T-helper 17 cell (primary cell): ENCODE data around the gene CIRBP. TPM values are rescaled to one million over a fixed set of nuclear protein-coding genes. Genes with fewer than 3 reads are reported as not detected.

Source experiments
- ATAC-seq: fragments of 150-1000 bp; cut with Tn5 transposase; 2 replicates; pipeline ENCODE4 v1.10.0; 2021; ENCODE audit warnings: mild to moderate bottlenecking, moderate library complexity
- DNase-seq, 3 donors: peaks; one replicate each; pipeline versions ENCODE4 v3.0.0 to v3.0.0-alpha.2; 2020 to 2021
- H3K9me3 ChIP-seq: one replicate; pipeline ENCODE4 v1.7.0; 2013; ENCODE audit warnings: low read length, mild to moderate bottlenecking; ENCODE audit not compliant: control insufficient read depth, poor library complexity, severe bottlenecking
- H3K27ac Mint-ChIP-seq: one replicate; pipeline ENCODE4 v1.8.0; 2022; ENCODE audit warnings: mild to moderate bottlenecking, moderate library complexity, mixed read lengths
- H3K27me3 Mint-ChIP-seq: one replicate; pipeline ENCODE4 v1.8.0; 2022; ENCODE audit warnings: mixed read lengths
- H3K36me3 Mint-ChIP-seq: one replicate; pipeline ENCODE4 v1.8.0; 2022; ENCODE audit warnings: low read depth, mixed read lengths
- H3K4me1 Mint-ChIP-seq: one replicate; pipeline ENCODE4 v1.8.0; 2022; ENCODE audit warnings: mild to moderate bottlenecking, mixed read lengths
- H3K4me3 Mint-ChIP-seq: one replicate; pipeline ENCODE4 v1.8.0; 2022; ENCODE audit warnings: mild to moderate bottlenecking, moderate library complexity, mixed read lengths
- total RNA-seq, 4 donors: library from RNA in 2 of 4; stranded (reverse) in 2 of 4; gene quantifications; one replicate each; pipeline ENCODE4 v1.2.3 and lab custom pipeline; 2022 to 2026

The CIRBP gene
- total RNA-seq, 2 donors from 2014 or later = 460 to 474 TPM

DNA sequence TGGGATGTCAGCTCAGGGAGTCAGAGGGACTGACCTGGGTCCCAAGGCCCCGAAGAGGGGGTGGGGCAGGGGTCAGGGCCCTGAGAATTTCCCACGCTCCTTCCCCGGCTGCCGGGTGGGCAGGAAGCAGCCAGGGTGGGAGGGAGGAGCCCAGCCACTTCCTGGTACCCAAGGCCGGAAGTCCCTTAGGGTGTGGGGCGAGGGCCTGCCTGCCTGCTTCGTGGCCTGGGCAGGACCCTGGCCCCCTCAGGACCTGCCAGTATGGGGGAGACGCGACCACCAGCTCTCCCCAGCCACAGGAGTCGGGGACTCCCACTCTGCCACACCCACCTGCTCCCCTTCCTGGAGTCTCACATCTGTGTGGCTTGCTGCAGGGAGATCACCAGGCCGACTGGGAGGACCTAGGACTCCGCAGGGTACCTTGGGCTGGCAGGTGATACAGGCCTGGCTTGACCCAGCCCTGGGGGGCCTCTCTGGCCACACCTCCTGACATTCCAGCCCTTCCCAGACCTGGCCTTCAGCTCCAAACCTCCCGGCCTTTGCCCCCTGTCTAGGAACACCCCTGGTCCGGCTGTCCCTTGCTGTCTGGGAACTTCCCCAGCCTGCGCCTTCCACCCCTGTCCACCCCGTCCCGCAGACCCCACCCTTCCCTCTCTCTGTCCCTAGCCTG, 9.8 kb upstream of the CIRBP start:
- DNase-seq (peak; percentile 42 to 58 (median 56)), ATAC-seq (peak; percentile 35)
- Mint-ChIP-seq H3K27me3 (no peaks in the 10 kb centered on the region), H3K36me3 (peaks cover 2% of the 10 kb centered on the region), H3K27ac (peak overlapping the region; percentile 96), H3K4me1 (peaks cover 37% of the 10 kb centered on the region), H3K4me3 (peak overlapping the region; percentile 94)
- H3K9me3 ChIP-seq = no peaks in the 10 kb centered on the region

DNA sequence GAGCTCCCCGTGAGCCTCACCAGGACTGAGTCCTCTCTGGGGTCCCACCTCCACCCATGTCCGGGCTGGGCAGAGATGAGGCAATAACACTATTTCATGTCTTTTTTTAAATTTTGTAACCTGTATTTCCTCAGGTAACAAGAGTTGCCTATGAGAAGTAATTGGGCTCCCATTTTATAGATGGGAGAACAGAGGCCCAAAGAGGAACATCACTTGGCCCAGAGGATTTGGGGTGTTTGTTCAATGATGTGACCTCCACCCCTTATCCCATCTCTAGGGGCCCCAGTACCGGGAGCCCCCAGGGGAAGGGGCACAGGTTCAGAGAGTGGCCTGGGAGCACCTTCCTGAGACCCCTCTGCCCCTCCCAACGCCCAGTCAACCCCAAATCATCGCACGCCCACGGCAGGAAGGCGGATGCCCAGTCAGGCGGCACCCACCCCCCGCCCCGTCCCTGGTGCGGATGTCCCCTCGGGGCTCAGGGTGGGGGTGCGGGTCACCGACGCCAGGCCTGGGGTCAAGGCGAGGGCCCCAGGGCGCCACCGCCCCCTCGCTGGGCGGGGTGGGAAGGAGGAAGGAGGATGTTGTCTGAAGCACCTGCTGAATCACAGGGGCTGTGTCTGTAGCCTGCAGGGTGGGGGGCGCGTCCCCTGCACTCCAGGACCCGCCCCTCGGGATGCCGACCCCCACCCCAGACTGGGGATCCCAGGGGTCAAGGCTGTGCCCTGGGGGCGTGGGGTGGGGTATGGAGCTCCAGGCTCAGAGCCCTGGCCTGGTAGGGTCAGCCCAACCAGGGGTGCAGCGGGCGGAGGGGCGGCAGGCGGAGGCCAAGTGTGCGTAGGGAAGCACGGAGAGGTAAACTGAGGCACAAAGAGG, 9.0 kb upstream of the CIRBP start:
- Mint-ChIP-seq H3K36me3 (peaks cover 2% of the 10 kb centered on the region), H3K4me3 (peak overlapping the region; percentile 94), H3K4me1 (peaks cover 42% of the 10 kb centered on the region), H3K27ac (peak overlapping the region; percentile 96), H3K27me3 (no peaks in the 10 kb centered on the region)
- ATAC-seq (peak; percentile 6), DNase-seq (peak in 2 of 3 donors; percentile 42 to 50)
- H3K9me3 ChIP-seq = no peaks in the 10 kb centered on the region

DNA sequence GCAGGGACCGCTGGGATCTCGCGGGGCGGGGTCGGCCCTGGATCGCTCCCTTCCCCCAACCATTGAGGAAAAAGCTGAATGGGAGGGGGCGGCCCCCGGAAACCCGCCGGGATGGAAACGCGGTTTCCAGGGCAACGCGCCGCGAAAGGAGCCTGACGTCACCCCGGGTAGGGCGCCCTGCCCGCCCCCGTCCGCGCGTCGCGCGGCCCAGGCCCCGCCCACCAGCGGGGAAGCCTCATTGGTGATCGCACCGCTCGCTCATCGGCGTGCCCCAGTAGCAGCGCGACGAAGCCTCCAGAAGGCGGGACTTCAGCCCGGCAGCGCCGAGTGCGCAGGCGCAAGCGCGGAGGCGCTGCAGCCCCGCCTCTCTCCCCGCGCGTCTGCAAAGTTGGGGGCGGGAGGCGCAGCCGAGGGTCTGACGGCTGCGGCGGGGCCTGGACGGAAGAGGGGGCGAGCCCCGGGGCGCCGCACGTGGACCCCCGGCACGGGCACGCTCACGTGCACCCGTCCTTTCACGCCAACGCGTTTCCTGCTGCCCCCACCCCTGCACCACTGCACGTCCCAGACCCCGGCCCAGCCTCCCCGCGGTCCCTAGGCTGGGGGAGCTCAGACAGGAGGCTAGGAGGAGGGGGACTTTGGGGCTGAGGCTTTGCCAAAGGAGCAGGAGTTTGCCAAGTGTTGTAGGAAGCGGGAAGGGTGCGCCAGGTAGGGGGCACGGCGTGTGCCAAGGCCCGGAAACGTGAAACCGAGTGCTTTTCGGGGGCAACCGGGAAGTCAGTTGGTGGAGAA, 8.2 kb upstream of the CIRBP start:
- H3K27ac Mint-ChIP-seq = peak overlapping the region; percentile 96
- DNase-seq (peak; percentile 96 to 98 (median 98)), ATAC-seq (peak; percentile 85)
- H3K9me3 ChIP-seq = no peaks in the 10 kb centered on the region
- H3K4me3 Mint-ChIP-seq = peak overlapping the region; percentile 94
- H3K36me3 Mint-ChIP-seq = peaks cover 2% of the 10 kb centered on the region
- H3K27me3 Mint-ChIP-seq = no peaks in the 10 kb centered on the region
- H3K4me1 Mint-ChIP-seq = peaks cover 47% of the 10 kb centered on the region

DNA sequence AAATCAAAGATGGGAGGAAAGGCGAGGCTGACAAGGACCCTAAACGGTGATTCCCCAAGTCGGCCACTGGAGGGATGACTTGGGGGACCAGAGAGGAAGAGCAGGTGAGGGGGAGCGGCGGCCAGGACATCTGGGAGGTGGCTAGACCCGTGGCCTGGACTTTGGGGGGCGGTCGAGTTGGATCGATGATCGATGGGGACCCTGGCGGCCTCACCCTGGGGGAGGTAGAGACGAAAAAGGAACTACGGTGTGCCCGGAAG, 7.7 kb upstream of the CIRBP start:
- no peaks in the 10 kb centered on the region for H3K27me3 Mint-ChIP-seq
- no peaks in the 10 kb centered on the region for H3K9me3 ChIP-seq
- H3K4me3 Mint-ChIP-seq = peak overlapping the region; percentile 94
- H3K36me3 Mint-ChIP-seq = peaks cover 2% of the 10 kb centered on the region
- peak overlapping the region; percentile 96 for H3K27ac Mint-ChIP-seq
- ATAC-seq = no peak
- DNase-seq = no peak
- peaks cover 47% of the 10 kb centered on the region for H3K4me1 Mint-ChIP-seq

DNA sequence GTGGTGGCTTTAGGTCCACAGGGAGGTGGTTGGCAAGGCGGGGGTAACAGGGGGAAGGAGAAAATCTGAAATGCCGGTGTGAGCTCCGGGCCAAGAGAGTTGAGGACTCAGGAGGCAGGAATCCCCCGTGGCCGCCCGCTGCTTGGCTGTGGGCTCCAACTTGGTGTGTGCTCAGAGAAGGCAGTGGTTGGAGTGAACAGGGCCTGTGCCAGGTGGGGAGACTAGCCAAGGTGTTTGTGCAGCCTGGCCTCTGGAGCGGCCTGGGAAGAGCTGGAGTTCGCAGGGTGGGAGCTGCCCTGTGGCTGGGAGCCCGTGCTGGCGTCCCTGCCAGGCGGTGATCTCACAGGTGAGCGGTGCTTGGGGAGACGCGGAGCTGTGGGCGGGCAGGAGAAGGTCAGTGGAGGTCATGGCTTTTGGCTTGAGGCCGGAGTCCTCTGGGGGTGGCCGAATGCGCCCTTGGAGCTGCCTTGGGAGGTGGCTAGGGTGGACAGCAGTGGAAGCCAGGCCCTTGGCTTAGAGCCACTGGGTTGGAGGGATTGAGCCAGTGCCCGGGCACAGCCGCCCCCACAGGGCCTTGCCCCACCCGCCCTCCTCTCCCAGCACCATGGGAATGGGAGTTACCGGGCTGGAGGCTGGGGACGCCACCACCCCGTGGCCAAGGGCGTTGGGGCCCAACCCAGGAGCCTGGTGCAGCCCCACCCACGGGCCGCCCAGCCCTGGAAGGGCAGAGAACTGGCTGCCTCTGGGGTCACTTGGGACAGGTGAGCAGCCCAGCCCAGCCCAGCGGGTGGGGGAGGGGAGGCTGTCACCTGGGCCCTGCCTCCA, 7.1 kb upstream of the CIRBP start:
- no peaks in the 10 kb centered on the region for H3K9me3 ChIP-seq
- peaks cover 2% of the 10 kb centered on the region for H3K36me3 Mint-ChIP-seq
- ATAC-seq (peak; percentile 12), DNase-seq (peak in 2 of 3 donors; percentile 46 to 61)
- peaks cover 47% of the 10 kb centered on the region for H3K4me1 Mint-ChIP-seq
- peak overlapping the region; percentile 96 for H3K27ac Mint-ChIP-seq
- H3K27me3 Mint-ChIP-seq = no peaks in the 10 kb centered on the region
- H3K4me3 Mint-ChIP-seq = peak overlapping the region; percentile 94

DNA sequence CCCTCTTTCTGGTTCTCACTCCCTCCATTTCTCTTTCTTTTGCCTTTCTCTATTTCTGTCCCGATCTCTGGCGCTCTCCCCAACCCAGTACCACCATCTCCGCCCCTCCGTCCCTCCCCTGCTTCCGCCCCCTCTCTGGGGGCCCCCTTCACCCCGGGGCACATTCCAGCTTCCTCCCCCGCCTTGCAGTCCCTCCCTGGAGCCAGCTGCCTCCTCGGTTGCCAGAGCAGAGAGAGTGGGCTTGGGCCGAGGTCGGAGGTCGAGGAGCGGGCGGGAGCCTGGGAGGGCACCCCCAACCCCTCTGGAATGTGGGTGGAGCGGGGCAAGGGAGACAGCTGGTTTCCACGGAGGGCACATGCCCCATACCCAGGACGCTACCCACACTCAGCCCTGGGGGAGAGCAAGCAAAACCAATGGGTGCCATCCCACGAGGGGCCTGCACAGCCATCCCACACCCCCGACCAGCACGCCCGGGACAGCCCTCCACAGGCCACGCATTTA, 6.5 kb upstream of the CIRBP start:
- ATAC-seq (no peak), DNase-seq (no peak)
- H3K27me3 Mint-ChIP-seq = no peaks in the 10 kb centered on the region
- peak overlapping the region; percentile 96 for H3K27ac Mint-ChIP-seq
- H3K4me1 Mint-ChIP-seq = peaks cover 47% of the 10 kb centered on the region
- H3K4me3 Mint-ChIP-seq = peak overlapping the region; percentile 67
- H3K36me3 Mint-ChIP-seq = no peaks in the 10 kb centered on the region
- no peaks in the 10 kb centered on the region for H3K9me3 ChIP-seq

DNA sequence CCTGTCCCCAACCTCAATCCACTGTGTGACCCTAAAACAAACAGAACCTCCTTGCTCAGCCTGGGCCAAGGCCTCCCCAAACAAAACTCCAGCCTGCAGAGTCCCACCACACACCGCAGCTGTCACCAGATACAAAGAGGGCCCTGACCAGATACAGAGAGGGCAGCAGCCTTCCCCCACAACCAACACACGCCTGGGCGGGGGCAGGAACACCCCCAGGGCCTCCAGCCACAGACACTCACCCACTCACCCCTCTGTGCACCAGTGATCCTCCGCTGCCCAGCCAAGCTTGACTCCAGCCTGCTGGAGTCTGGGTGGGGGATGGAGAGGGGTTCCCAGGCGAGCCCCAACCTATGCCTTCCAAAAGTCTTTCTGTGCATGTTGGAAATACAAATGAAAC, 5.9 kb upstream of the CIRBP start:
- H3K4me3 Mint-ChIP-seq = peak overlapping the region; percentile 67
- no peak for ATAC-seq
- H3K27me3 Mint-ChIP-seq = no peaks in the 10 kb centered on the region
- H3K36me3 Mint-ChIP-seq = no peaks in the 10 kb centered on the region
- no peaks in the 10 kb centered on the region for H3K9me3 ChIP-seq
- peak overlapping the region; percentile 96 for H3K27ac Mint-ChIP-seq
- peaks cover 43% of the 10 kb centered on the region for H3K4me1 Mint-ChIP-seq
- no peak for DNase-seq

DNA sequence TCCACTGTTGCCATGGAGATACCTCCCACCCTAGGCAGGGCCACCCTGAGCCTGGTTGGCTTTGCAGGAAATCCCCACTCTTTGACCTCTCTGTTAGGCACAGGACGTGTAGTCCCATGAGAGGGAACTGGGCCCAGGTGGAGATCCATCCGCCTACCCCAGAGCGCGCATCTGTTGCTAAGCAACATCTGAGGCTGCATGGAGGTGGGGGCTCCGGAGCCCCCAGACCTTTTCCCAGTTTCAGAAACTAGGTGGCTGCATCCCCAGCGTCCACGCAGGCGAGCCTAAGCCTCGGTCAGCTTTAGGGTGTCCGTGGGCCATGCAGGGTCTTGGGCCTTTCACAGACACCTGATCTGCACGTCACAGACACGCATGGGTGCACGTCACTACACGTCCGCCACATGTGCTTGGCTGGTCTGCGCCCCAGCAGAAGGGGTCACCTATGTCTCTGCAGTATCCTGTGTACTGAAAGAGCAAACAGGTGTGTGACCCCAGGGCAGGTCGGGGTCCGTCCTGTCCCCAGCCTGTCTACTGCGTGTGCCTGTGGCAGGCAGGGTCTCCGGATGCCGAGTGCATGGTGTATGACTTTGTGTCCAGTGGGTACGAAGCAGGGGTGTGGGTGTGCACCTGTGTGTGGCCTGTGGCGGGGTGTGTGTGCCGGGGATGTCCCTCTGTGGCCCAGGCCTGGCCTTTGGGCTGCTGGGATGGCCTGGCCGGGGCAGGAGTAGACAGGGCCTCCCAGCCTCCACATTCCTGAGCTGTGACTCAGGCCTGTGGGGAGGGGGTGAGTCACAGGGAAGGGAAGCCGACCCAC, 4.1 kb upstream of the CIRBP start:
- H3K27me3 Mint-ChIP-seq = no peaks in the 10 kb centered on the region
- ATAC-seq (no peak), DNase-seq (no peak)
- peak overlapping the region; percentile 13 for H3K4me3 Mint-ChIP-seq
- H3K36me3 Mint-ChIP-seq = no peaks in the 10 kb centered on the region
- peak overlapping the region; percentile 39 for H3K27ac Mint-ChIP-seq
- H3K9me3 ChIP-seq = no peaks in the 10 kb centered on the region
- peaks cover 38% of the 10 kb centered on the region for H3K4me1 Mint-ChIP-seq

DNA sequence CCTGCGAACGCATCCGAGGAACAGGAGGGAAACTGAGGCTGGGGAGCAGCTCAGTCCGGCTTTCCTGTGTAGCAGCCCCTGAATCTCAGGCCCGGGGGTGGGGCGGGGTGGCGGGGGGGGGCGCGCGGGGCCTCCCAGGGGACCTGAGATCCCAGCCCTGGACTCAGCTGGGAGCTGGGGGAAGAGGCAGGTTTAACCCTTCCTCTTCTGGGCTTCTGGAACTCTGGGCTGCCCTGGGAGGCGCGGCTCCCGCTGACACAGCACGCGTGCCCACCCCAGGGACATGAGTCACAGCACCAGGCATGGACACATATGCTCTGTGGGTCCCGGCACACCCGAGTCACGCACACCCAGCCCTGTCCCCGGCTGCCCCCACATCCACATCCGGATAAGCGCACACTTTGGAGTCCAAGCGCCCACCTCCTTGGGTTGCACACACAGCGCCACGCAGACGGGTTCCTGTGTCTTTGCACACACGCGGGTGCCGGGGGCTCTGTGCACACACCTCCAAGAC, 3.5 kb upstream of the CIRBP start:
- peak overlapping the region; percentile 39 for H3K27ac Mint-ChIP-seq
- peaks cover 43% of the 10 kb centered on the region for H3K4me1 Mint-ChIP-seq
- no peaks in the 10 kb centered on the region for H3K9me3 ChIP-seq
- no peaks in the 10 kb centered on the region for H3K27me3 Mint-ChIP-seq
- peak overlapping the region; percentile 13 for H3K4me3 Mint-ChIP-seq
- DNase-seq (peak in 1 of 3 donors; percentile 33), ATAC-seq (no peak)
- H3K36me3 Mint-ChIP-seq = no peaks in the 10 kb centered on the region

DNA sequence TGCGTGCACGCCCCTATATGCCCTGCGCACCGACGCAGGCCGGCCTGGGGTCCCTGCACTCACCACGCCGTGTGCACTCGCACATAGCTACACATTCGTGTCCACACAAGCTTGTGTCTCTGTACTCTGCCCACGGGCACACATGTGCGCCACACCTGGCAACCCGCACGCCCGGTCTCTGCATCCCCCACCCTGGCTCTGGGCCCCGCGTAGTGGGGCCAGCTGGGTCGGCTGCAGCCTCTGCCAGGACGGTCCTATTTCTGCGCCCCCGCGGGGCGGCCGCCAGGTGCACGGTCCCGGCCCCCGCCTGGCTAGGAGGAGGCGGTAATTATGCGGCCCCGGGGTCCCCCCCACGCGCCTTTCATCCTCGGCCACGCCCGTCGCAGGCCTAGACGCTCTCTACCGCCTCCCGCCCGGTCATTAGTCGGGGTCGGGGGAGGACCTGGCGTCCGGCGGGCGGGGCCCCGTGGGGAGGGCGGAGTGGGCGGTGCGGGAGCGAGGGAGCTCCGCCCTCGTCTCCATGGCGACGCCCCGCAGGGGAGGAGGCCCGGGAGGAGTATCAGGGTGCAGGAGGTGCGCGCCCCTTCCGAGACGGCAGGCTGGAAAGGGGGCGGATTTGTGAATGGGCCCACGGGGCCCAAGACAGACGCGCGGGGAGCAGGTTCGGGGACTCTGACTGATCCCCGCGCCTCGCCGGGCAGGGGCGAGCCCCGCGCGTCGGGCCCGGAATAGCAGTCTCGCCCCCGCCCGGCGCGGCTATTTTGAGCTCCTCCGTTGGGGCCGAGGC, 2.8 kb upstream of the CIRBP start:
- DNase-seq (peak; percentile 73 to 82 (median 82)), ATAC-seq (peak; percentile 38)
- peaks cover 3% of the 10 kb centered on the region for H3K36me3 Mint-ChIP-seq
- H3K27ac Mint-ChIP-seq = no peak overlapping the region
- H3K9me3 ChIP-seq = no peaks in the 10 kb centered on the region
- peaks cover 47% of the 10 kb centered on the region for H3K4me1 Mint-ChIP-seq
- H3K4me3 Mint-ChIP-seq = peak overlapping the region; percentile 89
- H3K27me3 Mint-ChIP-seq = no peaks in the 10 kb centered on the region

DNA sequence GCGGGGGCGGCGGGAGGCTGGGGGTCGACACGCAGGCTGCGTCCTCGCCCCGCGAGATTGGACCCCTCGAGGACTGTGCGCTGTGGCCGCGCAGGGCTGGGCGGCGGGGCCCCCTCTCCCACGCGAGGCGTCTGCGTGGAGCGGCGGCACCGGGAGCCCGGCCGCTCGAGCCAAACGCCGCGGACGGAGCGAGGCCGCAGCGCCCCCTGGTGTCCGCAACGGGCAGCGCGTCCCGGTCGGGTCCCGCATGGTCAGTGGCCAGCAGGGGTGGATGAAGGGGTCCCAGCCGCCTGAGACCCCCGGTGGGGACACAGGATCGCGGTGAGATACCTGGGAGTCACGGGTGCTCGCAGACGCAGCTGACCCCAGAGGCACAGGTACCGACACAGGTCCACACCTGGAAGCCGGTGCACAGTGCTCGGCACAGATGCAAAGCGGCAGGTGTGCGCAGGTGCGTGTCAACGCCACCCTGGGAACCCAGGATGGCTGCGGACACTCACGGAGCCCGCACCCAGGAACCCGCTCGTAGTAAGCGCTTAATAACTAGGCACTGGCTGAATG, 2.1 kb upstream of the CIRBP start:
- no peaks in the 10 kb centered on the region for H3K27me3 Mint-ChIP-seq
- peak overlapping the region; percentile 98 for H3K27ac Mint-ChIP-seq
- H3K36me3 Mint-ChIP-seq = peaks cover 4% of the 10 kb centered on the region

More for the DNA sequence above, 2.1 kb upstream of the CIRBP start:
- no peaks in the 10 kb centered on the region for H3K9me3 ChIP-seq
- ATAC-seq (peak; percentile 15), DNase-seq (peak; percentile 55 to 71 (median 68))
- H3K4me1 Mint-ChIP-seq = peaks cover 47% of the 10 kb centered on the region
- peak overlapping the region; percentile 89 for H3K4me3 Mint-ChIP-seq
